GM12865 (cell line): ENCODE measurements around the gene MAPK4.

Experiments used
- DNase-seq: peaks from one replicate; pipeline ENCODE4 v3.0.0; 2010; ENCODE audit warnings: low read depth
- H3K4me3 ChIP-seq: 2 replicates; pipeline ENCODE4 v1.5.1; 2011; ENCODE audit warnings: mild to moderate bottlenecking, low read depth, low read length, control low read depth
- TF ChIP-seq, protein P1 (sequence below): IDR thresholded peaks from 2 replicates; pipeline ENCODE4 v1.5.1; 2011; ENCODE audit warnings: low read length, control low read depth, low read depth, inconsistent platforms; ENCODE audit not compliant: insufficient read depth; ENCODE audit errors: missing control alignments

The MAPK4 gene

DNA sequence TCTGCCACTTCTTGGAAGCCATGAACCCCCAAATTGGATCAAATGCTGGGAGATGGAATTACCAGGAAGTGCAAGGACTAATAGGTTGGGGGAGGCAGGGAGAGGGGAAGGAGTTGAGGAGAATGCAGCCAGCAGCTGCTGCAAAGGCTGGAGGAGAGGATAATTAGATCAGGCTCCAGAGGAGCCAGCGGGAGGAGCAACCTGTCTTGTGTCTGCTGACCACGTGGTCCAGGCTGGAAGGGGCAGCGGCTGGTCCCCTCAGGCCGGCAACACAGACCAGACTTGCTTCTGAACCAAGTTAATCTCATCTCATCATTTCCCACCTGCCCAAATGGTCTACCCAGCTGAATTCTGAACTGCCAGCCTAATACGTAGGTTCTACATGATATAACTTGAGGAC is 191.6 kb downstream of the MAPK4 start:
- no peak overlapping the region for H3K4me3 ChIP-seq
- DNase-seq, result no peak
- TF ChIP-seq, protein P1, sequence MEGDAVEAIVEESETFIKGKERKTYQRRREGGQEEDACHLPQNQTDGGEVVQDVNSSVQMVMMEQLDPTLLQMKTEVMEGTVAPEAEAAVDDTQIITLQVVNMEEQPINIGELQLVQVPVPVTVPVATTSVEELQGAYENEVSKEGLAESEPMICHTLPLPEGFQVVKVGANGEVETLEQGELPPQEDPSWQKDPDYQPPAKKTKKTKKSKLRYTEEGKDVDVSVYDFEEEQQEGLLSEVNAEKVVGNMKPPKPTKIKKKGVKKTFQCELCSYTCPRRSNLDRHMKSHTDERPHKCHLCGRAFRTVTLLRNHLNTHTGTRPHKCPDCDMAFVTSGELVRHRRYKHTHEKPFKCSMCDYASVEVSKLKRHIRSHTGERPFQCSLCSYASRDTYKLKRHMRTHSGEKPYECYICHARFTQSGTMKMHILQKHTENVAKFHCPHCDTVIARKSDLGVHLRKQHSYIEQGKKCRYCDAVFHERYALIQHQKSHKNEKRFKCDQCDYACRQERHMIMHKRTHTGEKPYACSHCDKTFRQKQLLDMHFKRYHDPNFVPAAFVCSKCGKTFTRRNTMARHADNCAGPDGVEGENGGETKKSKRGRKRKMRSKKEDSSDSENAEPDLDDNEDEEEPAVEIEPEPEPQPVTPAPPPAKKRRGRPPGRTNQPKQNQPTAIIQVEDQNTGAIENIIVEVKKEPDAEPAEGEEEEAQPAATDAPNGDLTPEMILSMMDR, result no peak

DNA sequence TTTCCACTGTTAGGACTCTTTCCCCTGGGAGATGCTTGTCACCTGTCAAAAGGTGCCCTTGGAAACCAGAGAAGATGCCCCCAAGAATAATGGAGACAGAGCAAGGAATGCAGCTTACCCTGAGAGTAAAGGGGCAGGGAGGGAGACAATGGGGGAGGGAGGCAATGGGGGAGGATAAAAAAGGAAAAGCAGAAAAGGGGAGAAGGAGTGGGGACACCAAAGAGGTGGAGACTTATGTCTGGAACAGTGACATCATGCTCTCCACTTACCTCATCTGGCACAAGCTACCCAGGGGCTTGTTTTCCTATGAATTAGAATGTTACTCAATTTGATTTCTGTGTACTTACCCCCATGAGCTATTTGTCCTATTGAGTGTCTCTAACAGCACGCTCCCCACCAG is 192.1 kb downstream of the MAPK4 start:
- no peak for DNase-seq
- no peak overlapping the region for H3K4me3 ChIP-seq
- TF ChIP-seq, protein P1, result no peak

DNA sequence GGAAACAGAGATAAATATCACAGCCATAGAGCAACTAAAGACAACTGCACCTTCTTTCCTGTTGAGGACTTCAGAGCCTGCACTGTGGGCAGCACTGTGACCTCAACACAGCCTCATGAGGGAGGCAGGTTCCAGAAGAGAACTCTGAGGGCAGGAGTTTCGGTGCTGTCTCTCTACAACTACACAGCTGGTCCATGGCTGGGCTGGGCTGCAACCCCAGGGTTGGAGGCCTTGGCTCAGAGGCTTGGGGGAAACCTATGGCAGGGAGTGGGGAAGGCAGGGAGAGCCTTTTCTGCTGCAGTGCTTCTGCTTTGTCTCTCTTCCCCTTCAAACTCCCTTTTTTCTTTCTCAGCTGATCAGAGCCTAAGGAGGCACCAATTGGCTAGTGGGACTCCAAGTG is 193.4 kb downstream of the MAPK4 start:
- no peak for DNase-seq

DNA sequence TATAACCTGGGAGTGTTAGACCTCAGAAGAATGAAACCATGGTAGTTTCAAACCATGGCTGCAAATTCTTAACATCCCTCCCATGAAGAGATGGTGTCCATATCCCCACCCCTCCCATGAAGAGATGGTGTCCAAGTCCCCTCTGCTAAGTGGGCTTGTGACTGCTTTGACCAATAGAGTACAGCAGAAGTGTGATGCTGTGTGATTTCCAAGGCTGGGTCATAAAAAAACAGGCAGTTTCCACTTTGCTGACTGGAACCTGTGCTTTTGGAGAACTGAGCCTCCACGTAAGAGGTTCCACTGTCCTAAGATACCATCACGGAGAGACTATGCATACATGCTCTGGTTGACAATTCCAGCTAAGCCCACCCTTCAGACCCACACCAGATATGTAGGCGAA is 194.4 kb downstream of the MAPK4 start:
- DNase-seq, result no peak
- TF ChIP-seq, protein P1, result no peak
- no peak overlapping the region for H3K4me3 ChIP-seq

More for the DNA sequence above, 193.4 kb downstream of the MAPK4 start:
- H3K4me3 ChIP-seq, result no peak overlapping the region
- TF ChIP-seq, protein P1, result no peak

DNA sequence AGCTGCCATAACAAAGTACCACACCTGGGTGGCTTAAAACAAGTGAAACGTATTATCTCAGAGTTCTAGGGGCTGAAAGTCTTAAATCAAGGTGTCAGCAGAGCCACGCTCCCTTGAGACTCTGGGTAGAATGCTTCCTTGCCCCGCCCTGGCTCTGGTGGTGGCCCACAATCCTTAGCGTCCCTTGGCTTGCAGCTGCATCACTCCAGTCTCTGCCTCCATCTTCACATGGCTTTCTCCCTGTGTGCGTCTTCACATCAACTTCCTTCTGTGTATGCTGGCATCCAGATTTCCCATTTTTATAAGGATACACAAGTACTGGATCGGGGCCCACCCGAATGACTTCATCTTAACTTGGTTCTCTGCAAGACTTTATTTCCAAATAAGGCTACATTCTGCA is 197.5 kb downstream of the MAPK4 start:
- TF ChIP-seq, protein P1, result no peak
- H3K4me3 ChIP-seq, result no peak overlapping the region
- no peak for DNase-seq

DNA sequence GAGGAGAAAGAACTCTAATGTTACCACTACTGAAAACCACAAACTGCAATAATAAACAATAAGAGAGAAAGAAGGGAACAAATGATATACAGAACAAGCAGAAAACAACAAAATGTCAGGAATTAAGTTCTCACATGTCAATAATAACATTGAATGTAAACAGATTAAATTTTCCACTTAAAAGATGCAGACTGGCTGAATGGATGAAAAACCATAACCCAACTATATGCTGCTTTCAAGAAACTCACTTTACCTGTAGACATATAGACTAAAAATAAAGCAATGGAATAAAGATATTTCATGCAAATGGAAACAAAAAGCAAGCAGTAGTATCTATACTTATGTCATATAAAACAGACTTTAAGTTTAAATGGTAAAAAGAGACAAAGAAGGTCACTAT is 209.6 kb downstream of the MAPK4 start:
- H3K4me3 ChIP-seq, result no peak overlapping the region
- no peak for DNase-seq
- TF ChIP-seq, protein P1, result no peak

DNA sequence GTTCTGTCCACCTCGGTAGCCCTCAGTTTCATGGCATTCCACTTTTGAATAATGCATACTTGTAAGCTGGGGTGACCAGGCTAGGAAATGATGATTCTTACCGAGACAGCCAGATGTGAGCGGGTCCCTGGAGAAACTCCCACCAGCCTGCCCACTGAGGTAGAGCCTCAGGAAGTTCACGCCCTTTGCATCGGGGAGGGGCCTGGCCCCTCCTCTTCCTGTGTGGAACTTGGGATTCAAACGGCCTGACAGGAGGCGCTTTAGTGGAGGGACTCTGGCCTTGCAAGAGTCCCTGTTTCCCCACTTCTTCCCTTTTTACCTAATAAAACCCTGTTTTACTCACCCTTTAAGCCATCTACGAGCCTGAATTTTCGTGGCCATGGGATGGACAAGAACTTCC is 215.3 kb downstream of the MAPK4 start:
- DNase-seq, result no peak
- TF ChIP-seq, protein P1, result no peak
- H3K4me3 ChIP-seq, result no peak overlapping the region
